GM19023 (cell line): ENCODE data around the gene PIK3R6.
"Not testable (repeated sequence)": the region's sequence is repeated elsewhere in the genome, so short reads cannot be mapped to it uniquely, and the experiment has no call there.

Source experiments
- ATAC-seq: cut with Tn5 transposase; IDR thresholded peaks from one replicate; pipeline ENCODE4 v1.9.1; 2021; ENCODE audit warnings: mild to moderate bottlenecking, moderate library complexity; ENCODE audit not compliant: unreplicated experiment

PIK3R6 gene

DNA sequence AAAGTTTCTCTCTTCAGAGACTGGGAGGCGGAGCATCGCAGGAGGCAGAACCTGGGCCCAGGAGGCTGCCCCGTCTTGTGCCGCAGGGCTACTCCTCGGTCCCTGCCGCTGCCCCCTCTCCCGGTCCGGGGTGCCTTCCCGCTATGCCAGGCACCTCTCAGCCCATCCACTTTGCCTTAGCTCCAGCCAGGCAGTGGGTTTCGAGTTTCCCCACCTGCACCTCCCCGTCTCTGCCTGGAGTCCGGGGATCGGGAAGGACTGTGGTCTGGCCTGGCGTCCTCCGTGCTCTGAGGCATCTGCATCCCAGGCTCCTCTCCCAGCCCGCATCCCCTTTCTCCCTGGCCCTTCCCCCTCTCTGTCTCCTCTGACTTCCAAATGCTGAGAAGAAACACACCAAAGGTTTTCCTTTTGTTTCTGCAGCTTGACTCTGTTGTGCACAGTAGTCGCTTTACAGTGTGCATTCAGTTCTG lies 26.8 kb upstream of the PIK3R6 start:
- ATAC-seq = no peak

DNA sequence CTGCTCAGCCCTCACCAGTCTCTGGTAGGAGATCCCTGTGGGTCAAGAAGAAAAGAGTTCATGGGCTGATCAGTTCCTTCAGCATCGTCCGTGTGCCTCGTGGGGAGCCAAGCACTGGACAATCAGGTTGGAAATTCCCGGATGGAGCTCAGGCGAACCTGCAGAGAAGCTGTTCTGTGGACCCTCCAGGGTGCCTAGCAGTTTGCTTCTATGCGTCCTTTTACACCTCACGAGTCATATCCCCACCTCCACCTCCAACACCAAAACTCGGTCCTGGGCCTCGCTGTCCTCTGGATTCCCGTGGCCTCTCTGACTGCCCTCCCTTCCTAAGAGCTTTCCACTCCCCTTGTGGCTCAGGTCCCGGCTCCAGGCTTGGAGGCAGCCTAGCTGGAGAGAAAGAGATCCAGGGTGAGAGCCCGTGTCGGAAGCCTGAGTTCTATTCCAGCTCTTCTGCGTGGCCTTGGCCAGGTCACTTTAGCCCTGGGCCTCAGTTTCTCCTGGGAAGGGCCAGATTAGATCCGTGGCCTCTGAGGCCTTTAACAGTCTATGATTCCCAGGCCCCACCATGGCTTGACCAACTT lies 26.2 kb upstream of the PIK3R6 start:
- no peak for ATAC-seq

DNA sequence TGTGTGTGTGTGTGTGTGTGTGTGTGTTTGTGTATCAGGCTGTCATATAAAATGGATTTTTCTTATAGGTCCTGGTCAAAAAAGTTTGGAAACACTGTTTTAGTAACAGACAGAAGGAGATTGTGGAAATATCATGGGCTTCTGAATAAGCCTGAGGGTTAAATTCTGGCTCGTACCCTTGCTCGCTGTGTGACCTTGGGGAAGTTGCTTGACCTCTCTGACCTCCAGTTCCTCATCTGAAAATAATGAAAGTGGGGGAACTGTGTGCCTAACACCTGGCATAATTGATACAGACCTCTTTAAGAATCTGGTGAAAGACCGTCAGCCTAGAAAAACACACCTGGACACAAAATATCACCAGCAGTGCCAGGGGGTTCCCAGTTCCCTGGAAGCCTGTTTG lies 25.6 kb upstream of the PIK3R6 start:
- ATAC-seq = no peak

DNA sequence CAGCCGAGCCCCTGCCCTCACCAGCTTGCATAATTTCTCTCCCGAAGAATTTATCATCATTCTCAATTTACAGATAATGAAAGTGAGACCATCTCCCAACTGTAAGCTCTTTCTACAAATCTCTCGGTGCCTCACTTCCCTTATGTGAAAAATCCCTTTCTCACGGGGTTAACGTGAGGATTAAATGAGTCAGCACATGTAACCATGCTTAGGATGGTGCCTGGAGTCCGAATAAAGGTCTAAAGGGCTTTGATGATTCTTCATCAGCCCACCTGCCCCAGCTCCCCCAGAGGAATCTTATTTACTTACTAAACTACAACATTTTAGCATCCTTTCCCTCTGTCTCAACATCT lies 24.8 kb upstream of the PIK3R6 start:
- ATAC-seq = no peak

DNA sequence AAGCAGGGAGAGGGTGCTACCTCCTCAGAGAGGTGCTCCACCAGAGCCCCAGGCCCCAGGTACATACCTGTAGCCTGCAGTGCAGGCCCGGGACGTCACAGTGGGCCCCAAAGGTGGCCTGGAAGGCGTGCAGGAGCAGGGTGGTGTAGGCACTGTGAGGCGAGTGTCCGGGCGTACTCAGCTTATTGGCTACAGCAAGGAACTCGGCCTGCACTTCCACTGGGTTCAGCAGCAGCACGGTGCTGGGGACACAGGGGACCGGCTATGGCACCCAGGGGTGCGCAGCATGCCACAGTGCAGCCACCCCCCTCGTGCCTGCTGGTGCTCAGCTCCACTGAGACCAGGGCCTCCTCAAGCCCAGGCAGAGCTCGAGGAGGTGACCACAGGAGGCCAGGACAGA lies 23.2 kb upstream of the PIK3R6 start:
- no peak for ATAC-seq

DNA sequence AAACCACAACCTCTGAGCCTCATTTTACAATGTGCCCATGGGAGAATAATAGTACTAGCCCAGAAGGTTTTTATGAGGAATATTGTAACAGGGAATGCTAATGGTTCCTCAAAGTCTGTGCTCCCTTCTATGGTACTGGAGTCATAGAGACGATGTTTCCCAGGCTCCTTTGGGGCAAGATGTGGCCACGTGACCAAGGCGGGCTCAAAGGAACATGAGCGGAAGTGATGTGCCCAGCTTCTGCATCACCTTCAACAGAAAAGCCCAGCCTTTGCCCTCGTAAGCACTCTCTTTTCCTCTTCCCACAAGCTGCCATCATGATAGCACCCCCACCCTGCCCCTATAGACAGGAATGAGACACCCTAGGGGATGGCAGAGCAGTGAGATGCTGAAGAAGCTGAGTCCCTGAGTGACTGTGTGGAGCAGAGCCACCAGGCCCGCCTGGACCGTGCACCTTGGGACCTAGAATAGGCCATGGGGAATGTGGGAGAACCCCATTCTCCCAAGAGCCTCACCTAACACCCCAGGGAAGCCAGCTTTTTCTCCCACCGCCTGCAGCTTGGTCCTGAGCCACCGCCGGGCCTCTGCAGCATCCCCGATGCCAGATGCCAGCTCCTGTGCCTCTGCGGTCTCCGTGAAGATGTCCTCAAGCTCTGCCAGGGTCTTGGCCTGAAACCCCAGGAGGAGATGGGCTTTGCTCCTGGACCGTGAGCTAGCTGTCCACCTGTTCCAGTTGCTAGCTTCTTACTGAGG lies 22.2 kb upstream of the PIK3R6 start:
- no peak for ATAC-seq

DNA sequence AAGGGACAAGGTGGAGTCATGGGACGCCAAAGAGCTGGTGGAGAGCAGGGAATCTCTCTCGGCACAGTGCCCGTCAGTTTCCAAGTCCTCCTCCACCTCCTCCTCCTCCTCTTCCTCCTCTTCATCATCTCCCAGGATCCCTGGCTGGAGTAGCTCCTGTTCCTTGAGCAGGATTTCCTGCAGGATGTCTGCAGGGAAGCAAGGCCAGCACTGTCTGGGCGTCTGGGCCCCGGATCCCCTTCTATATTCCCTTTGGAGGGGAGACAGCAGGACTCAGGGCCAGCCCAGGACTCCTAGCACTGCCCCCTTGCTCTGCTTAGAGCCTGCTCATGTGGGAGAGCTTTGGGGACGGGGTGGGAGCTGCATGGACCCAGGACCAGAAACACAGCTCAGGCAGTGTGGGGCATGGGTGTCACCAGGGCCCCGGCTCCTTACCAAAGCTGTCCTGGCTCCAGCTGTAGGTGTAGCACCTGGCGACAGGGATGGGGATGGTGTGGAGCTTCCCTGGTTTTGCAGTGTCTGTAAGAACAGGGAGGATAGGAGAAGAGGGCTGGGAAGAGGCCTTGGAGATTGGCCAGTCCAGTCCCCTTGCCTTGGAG lies 21.3 kb upstream of the PIK3R6 start:
- ATAC-seq = no peak

DNA sequence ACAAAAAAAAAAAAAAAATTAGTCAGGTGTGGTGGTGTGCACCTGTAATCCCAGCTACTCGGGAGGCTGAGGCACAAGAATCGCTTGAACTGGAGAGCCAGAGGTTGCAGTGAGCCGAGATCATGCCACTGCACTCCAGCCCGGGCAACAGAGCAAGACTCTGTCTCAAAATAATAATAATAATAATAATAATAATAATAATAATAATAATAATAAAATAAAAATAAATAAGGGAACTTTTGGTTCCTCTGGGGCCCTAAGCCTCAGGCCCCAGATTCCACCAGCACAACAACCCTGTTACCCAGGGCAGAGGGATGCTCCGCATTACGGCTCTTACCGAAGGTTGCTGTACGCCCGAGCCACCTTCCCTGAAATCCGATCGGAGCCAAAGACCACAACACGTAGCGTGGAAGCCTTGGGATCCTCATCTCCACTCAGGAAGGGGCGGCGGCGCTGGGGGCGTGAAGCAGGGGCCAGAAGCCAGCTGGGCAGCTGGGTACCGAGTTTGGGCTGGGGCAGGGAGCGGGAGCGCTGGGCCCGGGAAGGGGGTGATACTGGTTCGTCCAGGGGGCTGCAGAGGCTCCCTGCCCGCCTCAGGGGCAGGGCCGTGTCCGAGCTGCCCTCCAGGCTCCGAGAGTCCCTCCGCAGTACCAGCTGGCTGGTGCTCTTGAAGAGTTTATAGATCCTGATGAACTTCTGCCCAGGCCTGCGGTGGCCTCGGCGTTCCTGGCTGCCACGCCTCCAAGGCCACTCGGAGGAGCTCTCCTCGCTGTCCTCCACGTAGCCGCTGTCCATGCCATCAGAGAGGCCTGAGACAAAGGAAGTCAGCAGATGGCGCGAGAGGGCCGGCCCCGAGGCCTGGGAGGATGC lies 20.6 kb upstream of the PIK3R6 start:
- ATAC-seq = no peak

DNA sequence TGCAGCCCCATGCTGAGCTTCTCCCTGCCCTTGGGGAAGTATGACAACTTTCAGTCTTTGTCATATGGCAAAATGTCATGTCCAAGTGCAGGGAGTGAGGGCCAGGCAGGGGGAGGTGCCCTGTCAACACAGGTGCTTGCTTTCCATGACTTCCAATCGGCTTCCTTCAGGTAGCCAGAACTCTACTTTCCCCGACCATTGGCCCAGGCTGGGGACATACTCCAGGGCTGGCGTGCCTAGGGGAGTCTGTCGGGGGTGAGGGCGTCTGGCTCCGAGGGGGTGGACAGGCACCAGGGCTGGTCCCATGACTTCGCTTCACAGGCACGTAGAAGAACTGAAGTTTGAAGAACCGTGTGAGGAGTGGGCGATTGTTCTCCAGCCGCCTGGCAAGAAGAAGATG lies 19.8 kb upstream of the PIK3R6 start:
- no peak for ATAC-seq

DNA sequence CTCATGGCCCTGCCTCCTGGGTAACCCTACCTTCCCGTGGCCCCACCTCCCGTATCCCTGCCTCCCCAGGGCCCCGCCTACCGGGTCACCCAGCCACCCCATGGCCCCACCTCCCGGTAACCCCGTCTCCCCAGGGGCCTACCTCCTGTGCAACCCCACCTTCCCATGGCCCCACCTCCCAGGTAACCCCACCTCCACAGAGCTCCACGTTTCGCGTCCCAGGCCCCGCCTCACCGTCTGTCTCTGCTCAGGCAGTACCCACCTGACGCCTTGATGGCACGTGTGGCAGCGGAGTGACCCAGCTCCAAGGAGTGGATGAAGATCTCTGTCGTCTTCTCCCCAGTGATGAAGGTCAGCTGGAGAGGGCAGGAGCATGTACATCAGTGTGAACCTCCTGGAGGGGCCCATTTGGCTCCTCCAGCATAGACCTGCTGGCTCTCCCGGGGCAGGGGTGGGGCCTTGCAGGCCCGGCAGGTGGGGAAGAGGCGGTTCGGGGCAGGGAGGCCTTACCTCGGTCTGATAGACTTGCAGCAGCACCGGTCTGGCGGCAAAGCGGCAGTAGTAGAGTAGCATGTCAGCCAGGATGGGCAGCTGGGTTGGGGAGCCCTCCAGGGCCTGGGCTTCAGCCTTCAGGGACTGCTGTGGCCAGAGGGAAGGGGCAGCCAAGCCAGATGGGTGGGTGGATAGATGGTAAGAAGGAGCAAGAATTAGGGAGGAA lies 18.7 kb upstream of the PIK3R6 start:
- no peak for ATAC-seq

DNA sequence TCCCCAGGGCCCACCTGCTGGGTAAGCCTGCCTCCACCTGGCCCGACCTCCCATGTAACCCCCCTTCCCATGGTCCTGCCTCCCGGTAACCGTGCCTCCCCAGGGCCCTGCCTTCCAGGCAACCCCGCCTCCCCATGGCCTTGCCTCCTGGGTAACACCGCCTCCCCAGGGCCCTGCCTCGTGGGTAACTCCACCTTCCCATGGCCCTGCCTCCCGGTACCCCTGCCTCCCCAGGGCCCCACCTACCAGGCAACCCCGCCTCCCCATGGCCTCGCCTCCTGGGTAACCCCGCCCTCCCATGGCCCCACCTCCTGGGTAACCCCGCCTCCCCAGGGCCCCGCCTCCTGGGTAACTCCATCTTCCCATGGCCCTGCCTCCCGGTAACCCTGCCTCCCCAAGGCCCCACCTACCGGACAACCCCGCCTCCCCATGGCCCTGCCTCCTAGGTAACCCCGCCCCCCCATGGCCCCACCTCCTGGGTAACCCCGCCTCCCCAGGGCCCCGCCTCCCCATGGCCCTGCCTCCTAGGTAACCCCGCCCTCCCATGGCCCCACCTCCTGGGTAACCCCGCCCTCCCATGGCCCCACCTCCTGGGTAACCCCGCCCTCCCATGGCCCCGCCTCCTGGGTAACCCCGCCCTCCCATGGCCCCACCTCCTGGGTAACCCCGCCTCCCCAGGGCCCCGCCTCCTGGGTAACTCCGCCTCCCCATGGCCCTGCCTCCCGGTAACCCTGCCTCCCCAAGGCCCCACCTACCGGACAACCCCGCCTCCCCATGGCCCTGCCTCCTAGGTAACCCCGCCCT lies 17.9 kb upstream of the PIK3R6 start:
- ATAC-seq = not testable (repeated sequence)

DNA sequence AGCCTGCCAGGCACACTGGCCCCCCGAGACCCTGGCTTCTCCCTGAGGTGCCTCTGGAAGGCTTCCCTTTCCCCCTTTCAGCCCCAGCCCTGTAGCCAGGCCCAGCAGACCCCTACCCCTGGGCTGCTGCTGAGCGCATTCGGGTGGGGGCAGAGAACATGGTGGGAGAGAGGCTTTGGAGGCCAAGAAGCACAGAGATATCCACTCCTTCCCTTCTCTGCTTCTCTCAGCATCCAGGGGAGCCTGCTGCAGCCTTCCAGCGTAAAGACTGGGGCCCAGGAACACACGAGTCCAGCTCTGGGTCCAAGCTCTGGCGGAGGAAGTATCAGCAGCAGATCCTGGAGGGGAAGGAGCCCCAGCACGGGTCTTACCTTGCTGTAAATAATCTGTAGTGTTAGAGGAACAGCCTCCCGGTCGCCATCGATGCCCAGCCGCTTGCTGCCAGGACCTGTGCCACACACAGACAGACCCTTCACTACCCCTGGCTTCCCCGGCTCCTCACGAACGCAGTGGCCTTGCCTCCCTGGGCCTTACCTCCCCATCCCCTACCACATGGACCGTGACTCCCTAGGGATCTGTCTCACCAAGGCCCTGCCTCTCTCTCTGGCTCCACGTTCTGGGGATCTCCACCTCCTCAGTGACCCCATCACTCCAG lies 17.0 kb upstream of the PIK3R6 start:
- no peak for ATAC-seq

DNA sequence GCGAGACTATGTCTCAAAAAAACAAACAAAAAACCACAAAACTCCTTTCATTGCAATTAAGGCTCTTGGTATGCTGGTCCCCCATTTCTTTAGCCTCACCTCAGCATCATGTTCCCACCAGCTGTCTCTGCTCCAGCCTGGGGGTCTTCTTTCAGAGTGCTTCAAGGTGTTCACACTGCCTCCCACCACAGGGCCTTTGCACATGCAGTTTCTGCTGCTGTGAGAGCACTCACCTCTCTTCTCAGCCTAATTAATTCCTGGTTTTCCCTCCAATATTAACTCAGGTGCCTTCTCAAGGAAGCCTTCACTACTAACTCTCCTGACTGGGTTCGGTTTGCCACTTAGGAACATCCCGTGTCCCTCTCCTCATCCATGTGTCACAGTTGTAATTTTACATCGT lies 15.9 kb upstream of the PIK3R6 start:
- ATAC-seq = no peak

DNA sequence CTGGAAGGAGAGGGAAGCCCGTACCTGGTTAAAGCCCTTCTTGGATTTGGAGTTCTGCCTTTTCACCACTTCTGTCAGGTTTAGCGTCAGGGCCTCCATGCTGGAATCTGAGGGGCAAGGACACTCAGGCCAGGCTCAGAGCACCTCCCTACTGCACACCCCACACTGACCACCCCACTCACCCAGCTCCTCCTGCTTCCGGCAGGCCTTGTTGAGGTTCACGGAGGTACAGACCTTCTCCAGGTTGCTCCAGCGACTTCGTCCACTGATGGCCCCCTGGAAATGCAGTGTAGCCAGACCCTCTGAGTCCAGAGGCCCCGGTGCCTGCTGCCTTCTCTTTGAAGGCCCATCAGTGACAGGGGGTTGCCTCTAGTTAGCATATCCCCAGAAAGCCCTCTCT lies 14.1 kb upstream of the PIK3R6 start:
- ATAC-seq = no peak

DNA sequence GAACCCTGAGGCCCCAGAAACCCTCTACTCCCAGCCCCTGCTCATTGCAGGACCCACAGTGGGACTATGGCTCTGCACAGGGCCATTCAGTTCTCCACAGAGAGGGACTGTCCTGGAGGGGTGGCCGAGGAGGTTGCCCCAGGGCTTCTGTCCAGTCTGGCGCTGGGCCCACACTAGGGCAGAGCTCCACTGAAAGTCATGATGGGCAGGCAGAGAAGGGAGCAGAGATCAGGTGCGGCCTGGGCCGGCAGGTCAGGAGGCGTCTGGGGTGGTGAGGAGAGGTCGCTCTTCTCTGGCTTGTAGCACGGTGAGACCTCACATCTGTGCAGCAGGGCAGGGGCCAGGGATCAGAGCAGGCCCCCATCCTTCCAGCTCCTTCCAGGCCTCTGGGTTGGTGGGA lies 13.0 kb upstream of the PIK3R6 start:
- no peak for ATAC-seq

DNA sequence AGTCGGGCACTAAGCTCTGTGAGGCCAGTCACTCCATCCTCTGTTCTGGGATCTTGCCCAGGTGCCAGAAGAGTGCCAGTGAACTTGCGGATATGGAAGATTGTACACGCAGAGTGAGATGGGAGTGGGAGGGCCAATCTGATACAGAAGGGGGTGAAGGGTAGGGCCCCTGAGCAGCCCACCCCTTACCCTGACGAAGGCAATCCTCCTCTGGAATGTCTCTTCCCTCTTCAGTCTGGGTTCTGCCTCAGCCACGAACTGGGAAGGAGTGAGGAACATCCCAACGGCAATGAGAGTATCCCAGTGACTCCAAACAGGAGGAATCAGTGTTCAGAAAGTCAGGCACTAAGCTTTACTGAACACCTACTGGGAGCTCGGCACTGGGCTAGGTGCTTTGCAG lies 11.9 kb upstream of the PIK3R6 start:
- no peak for ATAC-seq

DNA sequence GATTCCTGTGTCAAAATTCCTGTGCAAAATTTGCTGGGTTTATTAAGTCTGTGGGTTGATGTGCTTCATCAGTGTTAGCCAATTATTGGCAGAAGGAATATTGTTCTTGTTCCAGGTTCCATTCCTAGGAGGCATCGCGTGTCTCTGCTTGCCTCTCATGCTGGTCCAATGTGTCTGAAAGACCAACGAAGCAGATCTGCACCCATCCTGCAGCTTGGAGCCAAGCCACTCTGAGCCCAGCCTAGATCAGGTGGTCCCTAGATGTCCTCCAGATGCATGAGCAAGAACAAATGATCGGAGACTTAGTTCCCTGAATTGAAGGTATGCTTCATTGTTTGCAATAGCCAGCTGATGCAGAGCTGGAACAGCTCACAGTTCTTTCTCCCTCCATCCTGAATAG lies 10.5 kb upstream of the PIK3R6 start:
- no peak for ATAC-seq

DNA sequence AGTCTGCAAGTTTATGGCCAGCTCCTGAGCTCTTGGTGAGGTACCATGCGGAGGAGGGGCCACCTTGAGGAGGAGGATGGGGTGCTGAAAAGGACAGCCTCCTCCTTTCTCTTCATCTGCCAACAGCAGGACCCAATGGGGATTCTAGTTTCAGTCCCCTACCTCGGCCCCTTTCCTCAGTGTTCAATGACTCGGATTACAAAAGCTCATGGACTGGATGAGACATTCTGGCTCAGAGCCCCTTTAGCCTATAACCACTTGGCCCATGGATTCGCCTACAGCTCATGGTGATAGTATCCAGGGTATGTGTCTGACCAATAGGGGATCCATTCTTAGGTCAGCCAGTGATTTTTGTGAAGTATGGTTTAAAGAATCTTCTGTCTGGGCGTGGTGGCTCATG lies 8.5 kb upstream of the PIK3R6 start:
- no peak for ATAC-seq

DNA sequence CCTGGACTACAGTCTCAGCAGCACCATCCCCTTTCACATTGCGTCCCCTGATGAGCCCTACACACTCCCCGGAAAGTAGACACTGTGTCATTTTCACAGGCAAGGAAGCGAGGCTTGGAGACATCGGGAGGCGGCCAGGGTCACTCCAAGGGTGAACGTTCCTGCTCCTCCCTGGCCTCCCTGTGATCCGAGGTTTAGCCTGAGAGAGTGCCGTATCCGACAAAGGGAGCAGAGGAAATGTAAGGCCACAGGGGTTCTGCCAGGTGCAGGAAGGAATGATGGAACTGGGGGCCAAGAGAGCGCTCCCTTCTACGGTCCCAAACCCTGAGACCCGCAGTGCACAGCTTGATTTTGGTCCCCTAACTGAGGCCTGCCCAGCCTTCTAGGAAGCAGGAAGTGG lies 8.0 kb upstream of the PIK3R6 start:
- no peak for ATAC-seq
